ENCODE measurements around the gene MTFR1L. TPM values are rescaled to one million over a fixed set of nuclear protein-coding genes. Genes with fewer than 3 reads are reported as not detected.

MTFR1L gene
- total RNA-seq, 1 donor from 2014 or later: 76.8 TPM

GRCh38 chr1:25772692-25773245 lies 47.0 kb upstream of the MTFR1L start:
- no peak overlapping the region for H3K27ac Mint-ChIP-seq (ENCODE audit: unreplicated experiment)
- peaks cover 27% of the 10 kb centered on the region for H3K4me1 Mint-ChIP-seq (ENCODE audit: unreplicated experiment)
- no peak overlapping the region for H3K4me3 Mint-ChIP-seq (ENCODE audit: unreplicated experiment)
- peaks cover 43% of the 10 kb centered on the region for H3K36me3 Mint-ChIP-seq (ENCODE audit: unreplicated experiment)
- H3K9me3 Mint-ChIP-seq (ENCODE audit: unreplicated experiment): no peaks in the 10 kb centered on the region
- no peaks in the 10 kb centered on the region for H3K27me3 Mint-ChIP-seq (ENCODE audit: unreplicated experiment)
- no peak for DNase-seq (ENCODE audit: extremely low spot score, unreplicated experiment)
- TF ChIP-seq, protein P1, sequence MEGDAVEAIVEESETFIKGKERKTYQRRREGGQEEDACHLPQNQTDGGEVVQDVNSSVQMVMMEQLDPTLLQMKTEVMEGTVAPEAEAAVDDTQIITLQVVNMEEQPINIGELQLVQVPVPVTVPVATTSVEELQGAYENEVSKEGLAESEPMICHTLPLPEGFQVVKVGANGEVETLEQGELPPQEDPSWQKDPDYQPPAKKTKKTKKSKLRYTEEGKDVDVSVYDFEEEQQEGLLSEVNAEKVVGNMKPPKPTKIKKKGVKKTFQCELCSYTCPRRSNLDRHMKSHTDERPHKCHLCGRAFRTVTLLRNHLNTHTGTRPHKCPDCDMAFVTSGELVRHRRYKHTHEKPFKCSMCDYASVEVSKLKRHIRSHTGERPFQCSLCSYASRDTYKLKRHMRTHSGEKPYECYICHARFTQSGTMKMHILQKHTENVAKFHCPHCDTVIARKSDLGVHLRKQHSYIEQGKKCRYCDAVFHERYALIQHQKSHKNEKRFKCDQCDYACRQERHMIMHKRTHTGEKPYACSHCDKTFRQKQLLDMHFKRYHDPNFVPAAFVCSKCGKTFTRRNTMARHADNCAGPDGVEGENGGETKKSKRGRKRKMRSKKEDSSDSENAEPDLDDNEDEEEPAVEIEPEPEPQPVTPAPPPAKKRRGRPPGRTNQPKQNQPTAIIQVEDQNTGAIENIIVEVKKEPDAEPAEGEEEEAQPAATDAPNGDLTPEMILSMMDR (IDR thresholded peaks at IDR 0.05): no peak

GRCh38 chr1:25773441-25774125 lies 46.2 kb upstream of the MTFR1L start:
- no peak for DNase-seq (ENCODE audit: extremely low spot score, unreplicated experiment)
- Mint-ChIP-seq H3K36me3 (ENCODE audit: unreplicated experiment) (peaks cover 50% of the 10 kb centered on the region), H3K27ac (ENCODE audit: unreplicated experiment) (no peak overlapping the region), H3K4me1 (ENCODE audit: unreplicated experiment) (peaks cover 27% of the 10 kb centered on the region), H3K9me3 (ENCODE audit: unreplicated experiment) (no peaks in the 10 kb centered on the region), H3K4me3 (ENCODE audit: unreplicated experiment) (no peak overlapping the region), H3K27me3 (ENCODE audit: unreplicated experiment) (no peaks in the 10 kb centered on the region)
- TF ChIP-seq, protein P1 (IDR thresholded peaks at IDR 0.05): no peak

GRCh38 chr1:25774206-25774803 lies 45.4 kb upstream of the MTFR1L start:
- H3K9me3 Mint-ChIP-seq (ENCODE audit: unreplicated experiment): no peaks in the 10 kb centered on the region
- DNase-seq (ENCODE audit: extremely low spot score, unreplicated experiment): no peak
- H3K36me3 Mint-ChIP-seq (ENCODE audit: unreplicated experiment): peaks cover 50% of the 10 kb centered on the region
- H3K4me3 Mint-ChIP-seq (ENCODE audit: unreplicated experiment): no peak overlapping the region
- TF ChIP-seq, protein P1 (IDR thresholded peaks at IDR 0.05): no peak
- H3K27ac Mint-ChIP-seq (ENCODE audit: unreplicated experiment): no peak overlapping the region
- H3K4me1 Mint-ChIP-seq (ENCODE audit: unreplicated experiment): peaks cover 27% of the 10 kb centered on the region
- no peaks in the 10 kb centered on the region for H3K27me3 Mint-ChIP-seq (ENCODE audit: unreplicated experiment)

- Mint-ChIP-seq H3K36me3 (ENCODE audit: unreplicated experiment) (peaks cover 50% of the 10 kb centered on the region), H3K27me3 (ENCODE audit: unreplicated experiment) (no peaks in the 10 kb centered on the region), H3K4me3 (ENCODE audit: unreplicated experiment) (no peak overlapping the region), H3K4me1 (ENCODE audit: unreplicated experiment) (peaks cover 30% of the 10 kb centered on the region), H3K27ac (ENCODE audit: unreplicated experiment) (no peak overlapping the region), H3K9me3 (ENCODE audit: unreplicated experiment) (no peaks in the 10 kb centered on the region)
- TF ChIP-seq, protein P1 (IDR thresholded peaks at IDR 0.05): no peak
- DNase-seq (ENCODE audit: extremely low spot score, unreplicated experiment): no peak
Measured at GRCh38 chr1:25774921-25775771, 44.6 kb upstream of the MTFR1L start.

Data from osteocyte (in vitro differentiated cells).